Astrocyte of the spinal cord (primary cell): ENCODE measurements around the gene TMEM35B.
A peak's percentile ranks its signal among the peaks of the same experiment; 100 is the strongest.

Experiments
- DNase-seq: peaks from one replicate; pipeline ENCODE4 v3.0.0; 2011; ENCODE audit warnings: low read depth, low spot score
- H3K4me3 ChIP-seq: 2 replicates; pipeline ENCODE4 v1.5.1; 2011; ENCODE audit warnings: low read depth, mild to moderate bottlenecking, low read length, moderate library complexity
- in situ Hi-C: cut with HindIII; loops from 2 replicates; pipeline ENCODE4 v1.10.0; 2017; ENCODE audit warnings: low sequenced_read_pairs
- TF ChIP-seq, protein P1 (sequence below): IDR thresholded peaks from 2 replicates; pipeline ENCODE4 v1.5.1; 2012; ENCODE audit warnings: low read depth, mild to moderate bottlenecking, low read length, inconsistent platforms

The TMEM35B gene

DNA sequence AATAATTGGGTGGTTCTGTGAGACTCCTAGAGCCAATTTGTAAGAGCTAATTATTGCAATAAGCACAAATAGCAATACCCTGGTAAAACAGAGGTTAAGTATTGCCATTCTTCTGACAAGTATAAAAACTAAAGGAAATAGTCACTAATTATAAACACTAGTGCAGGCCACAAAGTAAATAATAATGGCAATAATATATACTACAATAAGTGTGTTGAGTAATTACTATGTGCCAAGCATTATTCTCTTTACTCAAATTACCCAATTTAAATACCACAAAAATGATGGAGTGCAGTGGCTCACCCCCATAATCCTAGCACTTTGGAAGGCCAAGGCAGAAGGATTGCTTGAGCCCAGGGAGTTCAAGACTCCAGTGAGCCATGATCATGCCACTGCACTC lies 31.3 kb upstream of the TMEM35B start:
- H3K4me3 ChIP-seq, result no peak overlapping the region
- TF ChIP-seq, protein P1, sequence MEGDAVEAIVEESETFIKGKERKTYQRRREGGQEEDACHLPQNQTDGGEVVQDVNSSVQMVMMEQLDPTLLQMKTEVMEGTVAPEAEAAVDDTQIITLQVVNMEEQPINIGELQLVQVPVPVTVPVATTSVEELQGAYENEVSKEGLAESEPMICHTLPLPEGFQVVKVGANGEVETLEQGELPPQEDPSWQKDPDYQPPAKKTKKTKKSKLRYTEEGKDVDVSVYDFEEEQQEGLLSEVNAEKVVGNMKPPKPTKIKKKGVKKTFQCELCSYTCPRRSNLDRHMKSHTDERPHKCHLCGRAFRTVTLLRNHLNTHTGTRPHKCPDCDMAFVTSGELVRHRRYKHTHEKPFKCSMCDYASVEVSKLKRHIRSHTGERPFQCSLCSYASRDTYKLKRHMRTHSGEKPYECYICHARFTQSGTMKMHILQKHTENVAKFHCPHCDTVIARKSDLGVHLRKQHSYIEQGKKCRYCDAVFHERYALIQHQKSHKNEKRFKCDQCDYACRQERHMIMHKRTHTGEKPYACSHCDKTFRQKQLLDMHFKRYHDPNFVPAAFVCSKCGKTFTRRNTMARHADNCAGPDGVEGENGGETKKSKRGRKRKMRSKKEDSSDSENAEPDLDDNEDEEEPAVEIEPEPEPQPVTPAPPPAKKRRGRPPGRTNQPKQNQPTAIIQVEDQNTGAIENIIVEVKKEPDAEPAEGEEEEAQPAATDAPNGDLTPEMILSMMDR, result no peak
- DNase-seq, result no peak
- in situ Hi-C loops, result no loop called here

DNA sequence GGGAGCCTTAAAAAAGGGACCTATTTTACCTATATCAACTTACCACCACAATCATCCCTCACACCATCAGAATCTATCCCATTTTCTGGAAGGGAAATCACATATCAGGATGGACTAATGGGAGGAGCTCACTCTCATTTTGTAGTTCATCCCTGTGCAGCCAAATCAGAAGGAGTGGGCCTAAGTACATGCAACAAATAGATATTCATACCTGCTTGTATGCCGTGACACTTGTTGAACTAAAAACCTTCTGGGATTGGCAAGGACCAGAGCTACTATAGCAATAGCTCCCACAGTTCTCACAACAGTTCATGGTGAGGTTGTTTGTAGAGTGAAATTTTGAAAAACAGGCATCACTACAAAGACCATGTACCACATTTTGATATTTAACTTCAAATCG lies 29.3 kb upstream of the TMEM35B start:
- no peak for DNase-seq
- TF ChIP-seq, protein P1, result no peak
- no peak overlapping the region for H3K4me3 ChIP-seq
- in situ Hi-C loops, result no loop called here

DNA sequence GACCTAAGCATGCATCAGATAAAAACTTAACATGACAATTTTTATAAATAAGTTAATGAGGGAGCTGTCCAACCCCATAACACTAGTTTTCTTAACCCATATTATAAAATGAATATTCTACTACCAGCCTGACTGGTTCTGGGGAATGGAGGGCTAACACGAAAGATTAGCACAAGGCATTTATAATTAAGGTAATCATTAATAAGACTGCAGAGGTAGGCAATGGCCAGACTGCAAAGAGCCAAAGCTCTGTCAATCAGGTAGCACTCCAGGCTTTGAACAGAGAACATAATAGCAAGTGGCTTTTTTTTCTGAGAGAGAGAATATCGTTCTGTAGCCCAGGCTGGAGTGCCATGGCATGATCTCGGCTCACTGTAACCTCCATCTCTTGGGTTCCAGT lies 20.6 kb upstream of the TMEM35B start:
- no peak for DNase-seq
- in situ Hi-C loops, result no loop called here

DNA sequence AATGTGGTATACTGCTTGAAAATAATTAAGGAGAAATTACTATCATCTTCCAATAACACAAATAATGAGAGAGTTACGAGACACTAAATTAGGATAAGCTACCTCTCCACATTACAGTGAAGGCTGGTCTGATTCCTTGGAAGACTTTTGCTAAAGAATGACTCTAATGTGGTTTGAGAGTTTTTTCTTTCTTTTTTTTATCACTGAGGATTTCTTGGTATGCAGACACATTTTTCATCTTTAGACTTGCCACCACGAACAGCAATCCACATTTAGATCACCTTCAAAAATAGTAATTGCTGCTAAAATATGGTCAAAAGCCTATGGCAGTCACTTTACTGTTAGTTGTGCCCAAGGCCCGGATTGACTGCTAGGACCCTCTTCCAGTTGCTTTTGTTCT lies 16.6 kb upstream of the TMEM35B start:
- DNase-seq, result peak; percentile 19
- in situ Hi-C loops, result no loop called here
- TF ChIP-seq, protein P1, result no peak
- no peak overlapping the region for H3K4me3 ChIP-seq

More for the DNA sequence above, 20.6 kb upstream of the TMEM35B start:
- TF ChIP-seq, protein P1, result no peak
- no peak overlapping the region for H3K4me3 ChIP-seq

DNA sequence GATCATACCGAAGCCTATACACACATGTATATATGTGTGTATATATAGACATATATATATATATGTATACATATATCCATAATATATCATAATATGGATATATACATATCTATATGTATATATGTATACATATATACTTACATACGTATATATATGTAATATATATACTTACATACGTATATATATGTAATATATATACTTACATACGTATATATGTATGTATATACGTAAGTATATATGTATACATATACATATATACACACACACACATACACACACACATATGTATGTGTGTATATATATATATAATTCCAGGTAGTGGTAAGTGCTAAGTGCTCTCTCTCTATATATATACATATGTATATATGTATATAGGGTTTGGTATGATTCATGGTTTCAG lies 9.7 kb upstream of the TMEM35B start:
- no peak for DNase-seq
- no peak overlapping the region for H3K4me3 ChIP-seq
- in situ Hi-C loops, result no loop called here
- TF ChIP-seq, protein P1, result no peak

DNA sequence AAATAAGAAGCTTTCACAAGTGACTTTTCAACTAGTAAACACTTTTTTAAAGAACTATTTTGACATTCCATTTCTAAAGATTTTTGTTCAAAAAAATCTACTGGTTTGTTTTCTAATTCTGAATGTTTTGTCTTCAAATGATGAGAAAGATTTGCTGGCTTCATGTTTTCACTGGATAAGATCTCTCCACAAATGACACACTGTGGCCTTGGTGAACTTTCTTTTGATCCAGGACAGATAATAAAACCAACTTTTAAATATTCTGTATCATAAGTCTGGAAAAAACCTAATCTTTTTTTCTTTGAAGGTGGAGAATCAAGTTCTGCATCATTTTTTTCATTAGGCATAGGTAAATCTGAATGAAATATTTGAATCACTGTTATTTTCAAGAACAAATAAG lies 3.4 kb upstream of the TMEM35B start:
- H3K4me3 ChIP-seq, result no peak overlapping the region
- in situ Hi-C loops, result no loop called here
- DNase-seq, result no peak
- TF ChIP-seq, protein P1, result no peak

DNA sequence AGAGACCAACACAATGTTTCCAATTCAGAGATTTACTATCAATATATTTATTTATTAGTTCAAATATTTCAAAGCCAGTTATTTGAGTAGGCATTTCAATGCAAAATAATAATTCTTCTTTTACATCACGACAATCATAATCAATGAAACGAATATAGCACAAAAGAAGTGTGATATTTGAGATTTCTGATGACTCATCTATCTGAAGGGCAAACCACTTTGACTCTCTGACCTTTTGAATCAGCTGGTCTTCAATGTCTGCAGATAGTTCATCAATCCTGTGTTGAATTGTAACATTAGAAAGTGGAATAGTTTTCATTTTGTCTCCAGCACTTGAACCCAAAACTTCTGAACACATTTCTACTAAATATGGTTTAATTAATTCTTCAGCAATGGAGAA lies 3.0 kb upstream of the TMEM35B start:
- in situ Hi-C loops, result no loop called here
- TF ChIP-seq, protein P1, result no peak
- no peak for DNase-seq
- no peak overlapping the region for H3K4me3 ChIP-seq
